IMR-90 (cell line): ENCODE measurements around the gene KCNAB1. TPM values are rescaled to one million over a fixed set of nuclear protein-coding genes. Genes with fewer than 3 reads are reported as not detected.

Source experiments
- ATAC-seq: fragments of 200-7000 bp; cut with Tn5 transposase; 2 replicates; pipeline ENCODE4 v1.9.1; 2020; ENCODE audit warnings: low read depth, mild to moderate bottlenecking, moderate library complexity
- BruUV-seq: library from RNA; stranded (reverse); fragments of 400-500 nt; replicated peaks from 2 replicates; lab custom pipeline; 2021; lab: Mats Ljungman, UMichigan
- CTCF ChIA-PET: fragments of 300-600 bp; formaldehyde crosslinking; extraction: SDS; loops from one replicate; lab custom pipeline; 2021; ENCODE audit warnings: antibody characterized with exemption; lab: Yijun Ruan, JAX
- POLR2A ChIA-PET: fragments of 300-600 bp; sonication (Branson Sonifier 250); formaldehyde crosslinking; loops from one replicate; lab custom pipeline; 2022; ENCODE audit warnings: antibody characterized with exemption; ENCODE audit not compliant: unreplicated experiment; lab: Charles Lee
- DNase-seq: peaks from one replicate; pipeline ENCODE4 v3.0.0; 2013
- H2AFZ ChIP-seq: replicated peaks from 2 replicates; pipeline ENCODE3; 2013; ENCODE audit warnings: low read length, mild to moderate bottlenecking; ENCODE audit not compliant: poor library complexity
- H2AK5ac ChIP-seq: 2 replicates; pipeline ENCODE4 v1.6.1; 2013; ENCODE audit warnings: low read depth, low read length, inconsistent platforms
- H2AK9ac ChIP-seq: replicated peaks from 2 replicates; pipeline ENCODE3; 2013; ENCODE audit warnings: mild to moderate bottlenecking, low read depth, low read length, moderate library complexity; ENCODE audit not compliant: poor library complexity
- H2BK120ac ChIP-seq: 2 replicates; pipeline ENCODE4 v1.6.1; 2013; ENCODE audit warnings: low read depth, low read length, inconsistent platforms
- H2BK15ac ChIP-seq: 3 replicates; pipeline ENCODE4 v1.6.1; 2013; ENCODE audit warnings: low read depth, low read length, inconsistent platforms
- H2BK20ac ChIP-seq: 2 replicates; pipeline ENCODE4 v1.6.1; 2013; ENCODE audit warnings: low read depth, mild to moderate bottlenecking, inconsistent platforms, low read length, moderate library complexity
- H2BK5ac ChIP-seq: 2 replicates; pipeline ENCODE4 v1.6.1; 2013; ENCODE audit warnings: mild to moderate bottlenecking, low read depth, low read length, inconsistent platforms; ENCODE audit not compliant: poor library complexity, severe bottlenecking
- H3K14ac ChIP-seq: replicated peaks from 2 replicates; pipeline ENCODE4 v1.6.1; 2013; ENCODE audit warnings: low read depth, low read length, inconsistent platforms
- H3K18ac ChIP-seq: 2 replicates; pipeline ENCODE4 v1.6.1; 2013; ENCODE audit warnings: low read depth, low read length, control low read depth
- H3K23ac ChIP-seq: 2 replicates; pipeline ENCODE4 v1.6.1; 2013; ENCODE audit warnings: low read depth, low read length, inconsistent platforms
- H3K27ac ChIP-seq: 2 replicates; pipeline ENCODE4 v1.5.1; 2013; ENCODE audit warnings: mild to moderate bottlenecking, control low read depth, low read length; ENCODE audit not compliant: insufficient read depth
- H3K27me3 ChIP-seq: 2 replicates; pipeline ENCODE4 v1.6.1; 2013; ENCODE audit warnings: low read length; ENCODE audit not compliant: control insufficient read depth, insufficient read depth
- H3K36me3 ChIP-seq: 2 replicates; pipeline ENCODE4 v1.6.1; 2013; ENCODE audit warnings: low read length, mixed read lengths; ENCODE audit not compliant: control insufficient read depth, insufficient read depth
- H3K4ac ChIP-seq: 2 replicates; pipeline ENCODE4 v1.6.1; 2013; ENCODE audit warnings: low read depth, low read length, inconsistent platforms
- H3K4me1 ChIP-seq: 2 replicates; pipeline ENCODE4 v1.6.1; 2013; ENCODE audit warnings: low read length, mixed read lengths; ENCODE audit not compliant: control insufficient read depth, insufficient read depth
- H3K4me2 ChIP-seq: 2 replicates; pipeline ENCODE4 v1.6.1; 2013; ENCODE audit warnings: low read depth, mild to moderate bottlenecking, control low read depth, low read length, moderate library complexity
- H3K4me3 ChIP-seq: 2 replicates; pipeline ENCODE4 v1.5.1; 2013; ENCODE audit warnings: low read depth, mild to moderate bottlenecking, control low read depth, low read length, moderate library complexity; ENCODE audit not compliant: insufficient read depth
- H3K56ac ChIP-seq: 2 replicates; pipeline ENCODE4 v1.6.1; 2013; ENCODE audit warnings: low read length, inconsistent platforms; ENCODE audit not compliant: insufficient read depth; ENCODE audit errors: extremely low read depth
- H3K79me1 ChIP-seq, 2 experiments: 2 replicates each; pipeline ENCODE4 v1.6.1; 2013; ENCODE audit warnings: low read length in 2 of 2, inconsistent platforms in 1 of 2, low read depth in 1 of 2
- H3K9ac ChIP-seq: 2 replicates; pipeline ENCODE4 v1.6.1; 2013; ENCODE audit warnings: low read depth, low read length, control low read depth
- H3K9me1 ChIP-seq: 2 replicates; pipeline ENCODE4 v1.6.1; 2013; ENCODE audit warnings: low read length, inconsistent platforms; ENCODE audit not compliant: insufficient read depth
- H3K9me3 ChIP-seq: 2 replicates; pipeline ENCODE4 v1.6.1; 2013; ENCODE audit warnings: low read length; ENCODE audit not compliant: control insufficient read depth, insufficient read depth
- H4K20me1 ChIP-seq: 2 replicates; pipeline ENCODE4 v1.6.1; 2013; ENCODE audit warnings: low read length, inconsistent platforms; ENCODE audit not compliant: insufficient read depth
- H4K5ac ChIP-seq: 2 replicates; pipeline ENCODE4 v1.6.1; 2013; ENCODE audit warnings: mild to moderate bottlenecking, low read depth, low read length, control low read depth
- H4K8ac ChIP-seq, 2 experiments: 2 replicates each; pipeline ENCODE4 v1.6.1; 2013; ENCODE audit warnings: low read depth in 2 of 2, low read length in 2 of 2, control low read depth in 1 of 2, inconsistent platforms in 1 of 2
- H4K91ac ChIP-seq: 2 replicates; pipeline ENCODE4 v1.6.1; 2013; ENCODE audit warnings: low read depth, low read length, inconsistent platforms; ENCODE audit not compliant: insufficient read depth
- CEBPB ChIP-seq: IDR thresholded peaks from 2 replicates; pipeline ENCODE4 v1.6.1; 2012; ENCODE audit warnings: low read depth, low read length, improper control_type of control experiment
- MAZ ChIP-seq: IDR thresholded peaks from 2 replicates; pipeline ENCODE4 v1.6.1; 2012; ENCODE audit warnings: low read depth, mild to moderate bottlenecking, low read length, improper control_type of control experiment, moderate library complexity, borderline replicate concordance
- MXI1 ChIP-seq: IDR thresholded peaks from 2 replicates; pipeline ENCODE4 v1.6.1; 2012; ENCODE audit warnings: low read depth, mild to moderate bottlenecking, low read length, moderate library complexity, borderline replicate concordance
- RFX5 ChIP-seq: IDR thresholded peaks from 2 replicates; pipeline ENCODE4 v1.8.0; 2012; ENCODE audit warnings: low read depth, mild to moderate bottlenecking, low read length, moderate library complexity
- WGBS, 2 experiments: methylation state at CpG; one replicate each; pipeline versions ENCODE4 v1.1.5 to v1.1.7; 2013; ENCODE audit warnings: missing lambda C conversion rate in 2 of 2; ENCODE audit not compliant: insufficient read length in 1 of 2; ENCODE audit errors: extremely low coverage in 2 of 2; 5-methylcytosine and 5-hydroxymethylcytosine counted together
- dilution Hi-C: fragments of 300-500 bp; cut with HindIII; formaldehyde crosslinking; loops from one replicate; pipeline ENCODE4 v1.14.3; 2018; ENCODE audit warnings: low sequenced_read_pairs; ENCODE audit not compliant: unreplicated experiment
- in situ Hi-C: fragments of 300-500 bp; cut with MboI; formaldehyde crosslinking; loops from 3 replicates; pipeline ENCODE4 v1.14.3; 2019; ENCODE audit warnings: low sequenced_read_pairs, inconsistent platforms, mixed read lengths
- intact Hi-C: fragments of 100-400 bp; cut with micrococcal nuclease; formaldehyde crosslinking; loops from 2 replicates; pipeline ENCODE4 v1.10.0; 2022
- polyA plus RNA-seq, 3 experiments: library from polyadenylated mRNA; depleted of rRNA; stranded (reverse); fragments of >200 nt; gene quantifications; 2 replicates each; pipeline ENCODE4 v1.2.3, GENCODE V29; 2012; ENCODE audit warnings: low replicate concordance in 1 of 3
- total RNA-seq: library from RNA; depleted of rRNA; stranded (reverse); fragments of >200 nt; gene quantifications from 2 replicates; pipeline ENCODE4 v1.2.3, GENCODE V29; 2012

Gene KCNAB1
- total and polyA plus RNA-seq, 2 of the 4 experiments (the other 2 are of a cell fraction) = under 0.01 to 0.07 TPM

- CTCF ChIA-PET = no interaction called here
- Histone ChIP-seq H4K5ac (no peak overlapping the region), H3K9me1 (no peaks in the 10 kb centered on the region), H4K91ac (no peak overlapping the region), H3K18ac (no peak overlapping the region), H4K20me1 (no peaks in the 10 kb centered on the region), H2BK15ac (no peak overlapping the region), H3K23ac (no peak overlapping the region), H3K27me3 (no peaks in the 10 kb centered on the region), H3K14ac (no peak overlapping the region), H3K79me1 (no peaks in the 10 kb centered on the region), H2BK120ac (no peak overlapping the region), H2AK5ac (no peak overlapping the region), H3K4ac (no peak overlapping the region), H3K4me2 (no peak overlapping the region), H3K36me3 (no peaks in the 10 kb centered on the region), H3K9me3 (no peaks in the 10 kb centered on the region), H3K4me3 (no peak overlapping the region), H2AK9ac (no peak overlapping the region), H3K9ac (no peak overlapping the region), H3K4me1 (no peaks in the 10 kb centered on the region), H3K56ac (no peak overlapping the region), H4K8ac (no peak overlapping the region), H2BK5ac (no peak overlapping the region), H2BK20ac (no peak overlapping the region), H2AFZ (no peak overlapping the region), H3K27ac (no peak overlapping the region)
- ATAC-seq = no peak
- POLR2A ChIA-PET = no interaction called here
- intact Hi-C loops = no loop called here
- dilution Hi-C loops = no loop called here
- WGBS, 2 experiments = no CpG with 5 or more reads among the region's 1 CpG
- TF ChIP-seq CEBPB (no peak), MXI1 (no peak), RFX5 (no peak), MAZ (no peak)
- in situ Hi-C loops = no loop called here
- no TSS peak for BruUV-seq
- no peak for DNase-seq
Observed at GRCh38 chr3:156316076-156316475, 195.7 kb downstream of the KCNAB1 start.
